GM12878 (cell line): ENCODE data around the gene SIDT2. TPM values are rescaled to one million over a fixed set of nuclear protein-coding genes. Genes with fewer than 3 reads are reported as not detected.

Experiments
- ATAC-seq: fragments of 200-7000 bp; cut with Tn5 transposase; 3 replicates; pipeline ENCODE4 v1.9.1; 2020; ENCODE audit warnings: mild to moderate bottlenecking, moderate library complexity
- BruUV-seq: library from RNA; stranded (reverse); fragments of 400-500 nt; replicated peaks from 2 replicates; lab custom pipeline; 2021; lab: Mats Ljungman, UMichigan
- CTCF ChIA-PET: fragments of 300-600 bp; sonication (Branson Sonifier 250); formaldehyde crosslinking; extraction: SDS; loops from one replicate; lab custom pipeline; 2021; ENCODE audit warnings: inconsistent platforms; lab: Yijun Ruan, JAX
- POLR2A ChIA-PET: fragments of 350-600 bp; formaldehyde crosslinking; extraction: SDS; loops from one replicate; lab custom pipeline; 2021; ENCODE audit warnings: inconsistent platforms; lab: Charles Lee
- RAD21 ChIA-PET: fragments of 300-600 bp; sonication (Branson Sonifier 250); formaldehyde crosslinking; loops from one replicate; lab custom pipeline; 2023; ENCODE audit warnings: antibody characterized with exemption; ENCODE audit not compliant: unreplicated experiment; lab: Charles Lee
- SMC1A ChIA-PET: fragments of 300-600 bp; sonication (Branson Sonifier 250); formaldehyde crosslinking; loops from one replicate; lab custom pipeline; 2023; ENCODE audit not compliant: unreplicated experiment, uncharacterized antibody; lab: Charles Lee
- DNase-seq: peaks from one replicate; pipeline ENCODE4 v3.0.0-alpha.2; 2011; ENCODE audit warnings: low read depth, low spot score
- FAIRE-seq: peaks from 3 replicates; lab custom pipeline; 2011; peaks lifted over from hg19 to GRCh38; lab: Jason Lieb, UNC
- H2AFZ ChIP-seq: 2 replicates; pipeline ENCODE4 v1.6.0; 2011; ENCODE audit warnings: low read depth, low read length, control low read depth; ENCODE audit not compliant: control insufficient read depth
- H3K27ac ChIP-seq: 2 replicates; pipeline ENCODE4 v1.5.1; 2011; ENCODE audit warnings: control low read depth; ENCODE audit not compliant: control insufficient read depth, insufficient read depth
- H3K27me3 ChIP-seq, 2 experiments: replicated peaks in 1 of 2; 2 replicates each; pipeline versions ENCODE4 v1.6.0 to v1.6.1; 2011; ENCODE audit warnings: low read length in 1 of 2; ENCODE audit not compliant: control insufficient read depth in 2 of 2, insufficient read depth in 2 of 2
- H3K36me3 ChIP-seq, 2 experiments: 2 replicates each; pipeline ENCODE4 v1.5.1; 2011; ENCODE audit warnings: low read length in 1 of 2; ENCODE audit not compliant: control insufficient read depth in 2 of 2, insufficient read depth in 2 of 2
- H3K4me1 ChIP-seq: 2 replicates; pipeline ENCODE4 v1.6.1; 2011; ENCODE audit warnings: mild to moderate bottlenecking, low read length, moderate library complexity, mixed read lengths; ENCODE audit not compliant: control insufficient read depth, insufficient read depth
- H3K4me2 ChIP-seq: 2 replicates; pipeline ENCODE4 v1.6.0; 2011; ENCODE audit warnings: control low read depth; ENCODE audit not compliant: control insufficient read depth, insufficient read depth
- H3K4me3 ChIP-seq: fragments of 200-600 bp; sonication (generic); 2 replicates; pipeline ENCODE4 v1.5.1; 2016
- H3K79me2 ChIP-seq: 2 replicates; pipeline ENCODE4 v1.6.0; 2011; ENCODE audit warnings: low read length; ENCODE audit not compliant: control insufficient read depth, insufficient read depth
- H3K9ac ChIP-seq: 2 replicates; pipeline ENCODE4 v1.8.0; 2011; ENCODE audit warnings: low read length, control low read depth, mixed read lengths; ENCODE audit not compliant: control insufficient read depth, insufficient read depth
- H3K9me3 ChIP-seq: replicated peaks from 3 replicates; pipeline ENCODE4 v1.5.1; 2011; ENCODE audit warnings: mild to moderate bottlenecking, low read length; ENCODE audit not compliant: control insufficient read depth, insufficient read depth
- H4K20me1 ChIP-seq: 2 replicates; pipeline ENCODE4 v1.6.0; 2011; ENCODE audit not compliant: control insufficient read depth, insufficient read depth
- BRCA1 ChIP-seq: IDR thresholded peaks from 2 replicates; pipeline ENCODE4 v1.6.1; 2011; ENCODE audit warnings: low read depth, low read length, improper control_type of control experiment
- CBX5 ChIP-seq: sonication (generic); IDR thresholded peaks from 2 replicates; pipeline ENCODE4 v1.6.1; 2016; ENCODE audit warnings: low read depth, moderate library complexity, mild to moderate bottlenecking, inconsistent platforms
- EP300 ChIP-seq, 2 experiments: fragments of 150-350 bp in 1 of 2; IDR thresholded peaks; 2 replicates each; pipeline ENCODE4 v1.6.1; 2011 to 2012; ENCODE audit warnings: low read depth in 2 of 2, low read length in 2 of 2, borderline replicate concordance in 1 of 2, improper control_type of control experiment in 1 of 2, inconsistent platforms in 1 of 2; ENCODE audit not compliant: control insufficient read depth in 1 of 2
- FOS ChIP-seq: IDR thresholded peaks from 3 replicates; pipeline ENCODE4 v1.6.1; 2011; ENCODE audit warnings: borderline replicate concordance; ENCODE audit not compliant: insufficient read length; ENCODE audit errors: extremely low read depth
- HCFC1 ChIP-seq: fragments of 150-350 bp; IDR thresholded peaks from 2 replicates; pipeline ENCODE4 v1.6.1; 2014; ENCODE audit warnings: low read length
- IKZF1 ChIP-seq: fragments of 450-650 bp; conservative IDR thresholded peaks from 2 replicates; pipeline ENCODE4 v1.6.1; 2017; ENCODE audit warnings: antibody characterized with exemption, mild to moderate bottlenecking
- JUND ChIP-seq: IDR thresholded peaks from 2 replicates; pipeline ENCODE4 v1.6.1; 2012; ENCODE audit warnings: low read depth, mild to moderate bottlenecking, low read length, improper control_type of control experiment, moderate library complexity
- NR2F1 ChIP-seq: fragments of 450-650 bp; conservative IDR thresholded peaks from 2 replicates; pipeline ENCODE4 v1.6.1; 2017; ENCODE audit warnings: mild to moderate bottlenecking
- NRF1 ChIP-seq: conservative IDR thresholded peaks from 2 replicates; pipeline ENCODE4 v1.6.1; 2011; ENCODE audit warnings: mild to moderate bottlenecking, low read depth, low read length, improper control_type of control experiment
- PML ChIP-seq: IDR thresholded peaks from 2 replicates; pipeline ENCODE4 v1.6.1; 2012; ENCODE audit warnings: low read length, inconsistent platforms
- RAD21 ChIP-seq: IDR thresholded peaks from 2 replicates; pipeline ENCODE4 v1.6.1; 2011; ENCODE audit warnings: mild to moderate bottlenecking, low read depth, low read length, moderate library complexity; ENCODE audit not compliant: insufficient read depth
- RB1 ChIP-seq: fragments of 450-650 bp; formaldehyde crosslinking; IDR thresholded peaks from 2 replicates; pipeline ENCODE4 v1.6.1; 2017; ENCODE audit warnings: mild to moderate bottlenecking, borderline replicate concordance
- ZZZ3 ChIP-seq: IDR thresholded peaks from 2 replicates; pipeline ENCODE4 v1.6.1; 2011; ENCODE audit warnings: low read depth; ENCODE audit not compliant: control insufficient read depth, insufficient read length
- WGBS: methylation state at CpG from one replicate; pipeline ENCODE4 v1.1.6; 2016; ENCODE audit warnings: low lambda C conversion rate; ENCODE audit not compliant: insufficient replicate concordance, insufficient coverage; ENCODE audit errors: missing lambda C conversion rate; 5-methylcytosine and 5-hydroxymethylcytosine counted together
- in situ Hi-C: fragments of 300-500 bp; cut with MboI; formaldehyde crosslinking; loops from 9 replicates; pipeline ENCODE4 v1.14.3; 2018; ENCODE audit warnings: mixed read lengths
- intact Hi-C: fragments of 100-400 bp; cut with micrococcal nuclease; formaldehyde crosslinking; loops from one replicate; pipeline ENCODE4 v1.14.2; 2022; ENCODE audit not compliant: unreplicated experiment
- polyA plus RNA-seq, 11 experiments: library from polyadenylated mRNA; depleted of rRNA in 4 of 11; unstranded in 6 of 11; stranded (reverse) in 5 of 11; fragments of >200 nt; fragmentation: Nextera tagmentation in 4 of 11; fragmentation: Illumina TruSeq in 1 of 11; extraction: Ambion mirVana in 4 of 11; extraction: Trizol in 1 of 11; gene quantifications; 1 replicate in 1 of 11; 2 replicates in 10 of 11; pipeline versions ENCODE4 v1.2.1 to v1.2.3, GENCODE V29; 2011 to 2016; ENCODE audit warnings: inconsistent platforms in 2 of 11, missing spikeins in 2 of 11, low read depth in 1 of 11
- total RNA-seq, 4 experiments: library from RNA; depleted of rRNA in 3 of 4; stranded (reverse); fragments of >200 nt in 3 of 4; fragmentation: Illumina TruSeq in 1 of 4; extraction: Trizol in 1 of 4; gene quantifications; 2 replicates each; pipeline versions ENCODE4 v1.2.1 to v1.2.3, GENCODE V29; 2013 to 2021
- TF ChIP-seq, protein P1 (sequence below): IDR thresholded peaks from 2 replicates; pipeline ENCODE4 v1.6.1; 2012; ENCODE audit warnings: low read length, inconsistent platforms
- TF ChIP-seq, protein P2 (sequence below): fragments of 450-650 bp; IDR thresholded peaks from 2 replicates; pipeline ENCODE4 v1.6.1; 2016; ENCODE audit warnings: mild to moderate bottlenecking
- TF ChIP-seq, protein P3 (sequence below): IDR thresholded peaks from 2 replicates; pipeline ENCODE4 v1.6.1; 2011; ENCODE audit warnings: borderline replicate concordance, low read depth, mild to moderate bottlenecking, moderate library complexity, low read length; ENCODE audit not compliant: insufficient read depth, poor library complexity, severe bottlenecking
- TF ChIP-seq, protein P4 (sequence below): fragments of 450-650 bp; IDR thresholded peaks from 2 replicates; pipeline ENCODE4 v1.6.1; 2016; ENCODE audit warnings: mild to moderate bottlenecking

SIDT2 gene
- total and polyA plus RNA-seq, 10 of the 15 experiments (the other 5 are each of a cell fraction or from before 2014, with no cell fraction given), result 4.9 to 23.9 (median 10.3) TPM

DNA sequence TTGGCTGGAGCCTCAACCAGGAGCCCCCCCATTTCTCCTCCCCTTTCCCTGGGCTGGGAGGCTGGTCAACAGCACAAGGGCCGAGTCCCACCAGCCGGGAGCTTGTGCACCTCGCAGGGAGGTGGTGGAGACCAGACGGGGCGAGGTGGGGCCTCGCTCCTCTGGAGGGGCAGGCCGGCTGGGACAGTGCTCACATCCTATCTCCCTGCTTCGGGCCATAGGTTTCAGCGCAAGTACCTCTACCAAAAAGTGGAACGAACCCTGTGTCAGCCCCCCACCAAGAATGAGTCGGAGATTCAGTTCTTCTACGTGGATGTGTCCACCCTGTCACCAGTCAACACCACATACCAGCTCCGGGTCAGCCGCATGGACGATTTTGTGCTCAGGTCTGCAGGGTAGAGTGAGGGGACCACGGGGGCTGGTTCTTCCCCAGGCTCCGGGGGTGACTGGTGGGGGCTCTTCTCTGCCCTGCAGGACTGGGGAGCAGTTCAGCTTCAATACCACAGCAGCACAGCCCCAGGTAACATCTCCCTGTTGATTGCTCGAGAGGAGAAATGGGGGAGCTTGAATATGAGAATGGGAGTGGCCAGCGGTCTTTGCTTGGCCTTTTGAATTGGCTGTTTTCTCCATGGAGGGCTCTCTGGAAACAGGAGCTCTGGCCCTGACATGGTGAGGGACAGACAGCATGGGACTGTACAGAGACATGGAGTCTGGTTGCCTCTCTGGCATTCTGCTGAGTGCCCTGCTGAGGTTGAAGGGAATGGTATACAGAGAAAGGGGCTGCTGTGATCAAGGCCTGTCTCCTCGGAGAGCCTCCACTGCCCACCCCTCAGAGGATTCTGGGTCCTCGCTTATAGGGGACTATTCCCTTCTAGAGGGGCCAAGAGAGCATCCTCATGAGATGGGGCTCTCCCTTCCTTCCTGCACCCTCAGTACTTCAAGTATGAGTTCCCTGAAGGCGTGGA lies 3.3 kb downstream of the SIDT2 start:
- Histone ChIP-seq H3K36me3 (peaks cover 2 to 8% of the 10 kb centered on the region in 2 experiments; a peak in 3 of 4 replicates), H3K9me3 (no peaks in the 10 kb centered on the region), H2AFZ (no peak overlapping the region), H3K4me1 (peaks cover 32% of the 10 kb centered on the region), H3K4me3 (no peak overlapping the region), H3K27me3 (no peaks in the 10 kb centered on the region), H4K20me1 (no peaks in the 10 kb centered on the region), H3K27ac (no peak overlapping the region), H3K79me2 (peaks cover 8% of the 10 kb centered on the region), H3K4me2 (no peak overlapping the region), H3K9ac (no peak overlapping the region)
- 92% methylated on average over 13 of the region's 22 CpGs for WGBS
- intact Hi-C loops (loop anchor here (1.0 kb wide), 1 partner anchor 44 kb away; no protein-coding TSS in a partner anchor), in situ Hi-C loops (no loop called here)
- ChIA-PET RAD21 (interaction anchor here (0.9 to 6.9 kb wide), 10 partner anchors 10 to 633 kb away, joined by 3 to 159 read pairs (median 5); partner anchors contain the start of genes CEP164, PAFAH1B2, PCSK7 and RNF214), POLR2A (interaction anchor here (0.5 to 5.5 kb wide), 5 partner anchors 10 to 49 kb away, joined by 4 to 51 read pairs (median 6); partner anchors contain the start of genes PCSK7 and RNF214), CTCF (interaction anchor here (0.8 to 10.3 kb wide), 27 partner anchors 7 to 449 kb away, joined by 3 to 422 read pairs (median 7); partner anchors contain the start of genes CEP164, PAFAH1B2, PCSK7 and RNF214), SMC1A (interaction anchor here (1.6 to 6.9 kb wide), 5 partner anchors 12 to 82 kb away, joined by 5 to 187 read pairs (median 15); partner anchors contain the start of genes PAFAH1B2, PCSK7 and RNF214)
- no peak for ATAC-seq
- DNase-seq, result no peak
- BruUV-seq, result no TSS peak
- no peak for FAIRE-seq
- TF ChIP-seq NRF1 (no peak), RB1 (no peak), RAD21 (no peak), CBX5 (no peak), IKZF1 (no peak), FOS (no peak), JUND (no peak), PML (no peak), BRCA1 (no peak), NR2F1 (no peak), ZZZ3 (no peak), HCFC1 (no peak), EP300 (IDR thresholded peaks at IDR 0.05; ENCODE audit: borderline replicate concordance in 1 of 2, control insufficient read depth in 1 of 2, low read depth in 2 of 2, low read length in 2 of 2) (no peak)
- TF ChIP-seq, protein P1, sequence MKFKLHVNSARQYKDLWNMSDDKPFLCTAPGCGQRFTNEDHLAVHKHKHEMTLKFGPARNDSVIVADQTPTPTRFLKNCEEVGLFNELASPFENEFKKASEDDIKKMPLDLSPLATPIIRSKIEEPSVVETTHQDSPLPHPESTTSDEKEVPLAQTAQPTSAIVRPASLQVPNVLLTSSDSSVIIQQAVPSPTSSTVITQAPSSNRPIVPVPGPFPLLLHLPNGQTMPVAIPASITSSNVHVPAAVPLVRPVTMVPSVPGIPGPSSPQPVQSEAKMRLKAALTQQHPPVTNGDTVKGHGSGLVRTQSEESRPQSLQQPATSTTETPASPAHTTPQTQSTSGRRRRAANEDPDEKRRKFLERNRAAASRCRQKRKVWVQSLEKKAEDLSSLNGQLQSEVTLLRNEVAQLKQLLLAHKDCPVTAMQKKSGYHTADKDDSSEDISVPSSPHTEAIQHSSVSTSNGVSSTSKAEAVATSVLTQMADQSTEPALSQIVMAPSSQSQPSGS, result no peak
- TF ChIP-seq, protein P2, sequence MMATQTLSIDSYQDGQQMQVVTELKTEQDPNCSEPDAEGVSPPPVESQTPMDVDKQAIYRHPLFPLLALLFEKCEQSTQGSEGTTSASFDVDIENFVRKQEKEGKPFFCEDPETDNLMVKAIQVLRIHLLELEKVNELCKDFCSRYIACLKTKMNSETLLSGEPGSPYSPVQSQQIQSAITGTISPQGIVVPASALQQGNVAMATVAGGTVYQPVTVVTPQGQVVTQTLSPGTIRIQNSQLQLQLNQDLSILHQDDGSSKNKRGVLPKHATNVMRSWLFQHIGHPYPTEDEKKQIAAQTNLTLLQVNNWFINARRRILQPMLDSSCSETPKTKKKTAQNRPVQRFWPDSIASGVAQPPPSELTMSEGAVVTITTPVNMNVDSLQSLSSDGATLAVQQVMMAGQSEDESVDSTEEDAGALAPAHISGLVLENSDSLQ, result no peak
- TF ChIP-seq, protein P3, sequence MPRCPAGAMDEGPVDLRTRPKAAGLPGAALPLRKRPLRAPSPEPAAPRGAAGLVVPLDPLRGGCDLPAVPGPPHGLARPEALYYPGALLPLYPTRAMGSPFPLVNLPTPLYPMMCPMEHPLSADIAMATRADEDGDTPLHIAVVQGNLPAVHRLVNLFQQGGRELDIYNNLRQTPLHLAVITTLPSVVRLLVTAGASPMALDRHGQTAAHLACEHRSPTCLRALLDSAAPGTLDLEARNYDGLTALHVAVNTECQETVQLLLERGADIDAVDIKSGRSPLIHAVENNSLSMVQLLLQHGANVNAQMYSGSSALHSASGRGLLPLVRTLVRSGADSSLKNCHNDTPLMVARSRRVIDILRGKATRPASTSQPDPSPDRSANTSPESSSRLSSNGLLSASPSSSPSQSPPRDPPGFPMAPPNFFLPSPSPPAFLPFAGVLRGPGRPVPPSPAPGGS, result no peak
- TF ChIP-seq, protein P4, sequence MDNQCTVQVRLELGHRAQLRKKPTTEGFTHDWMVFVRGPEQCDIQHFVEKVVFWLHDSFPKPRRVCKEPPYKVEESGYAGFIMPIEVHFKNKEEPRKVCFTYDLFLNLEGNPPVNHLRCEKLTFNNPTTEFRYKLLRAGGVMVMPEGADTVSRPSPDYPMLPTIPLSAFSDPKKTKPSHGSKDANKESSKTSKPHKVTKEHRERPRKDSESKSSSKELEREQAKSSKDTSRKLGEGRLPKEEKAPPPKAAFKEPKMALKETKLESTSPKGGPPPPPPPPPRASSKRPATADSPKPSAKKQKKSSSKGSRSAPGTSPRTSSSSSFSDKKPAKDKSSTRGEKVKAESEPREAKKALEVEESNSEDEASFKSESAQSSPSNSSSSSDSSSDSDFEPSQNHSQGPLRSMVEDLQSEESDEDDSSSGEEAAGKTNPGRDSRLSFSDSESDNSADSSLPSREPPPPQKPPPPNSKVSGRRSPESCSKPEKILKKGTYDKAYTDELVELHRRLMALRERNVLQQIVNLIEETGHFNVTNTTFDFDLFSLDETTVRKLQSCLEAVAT, result no peak
